ENCODE results near the gene TRABD2B. TPM values are rescaled to one million over a fixed set of nuclear protein-coding genes. Genes with fewer than 3 reads are reported as not detected.

The TRABD2B gene
- total RNA-seq, 1 donor: not detected

- DNase-seq (ENCODE audit: low read depth in 2 of 3, low spot score in 2 of 3): no peak
Measured at GRCh38 chr1:47938520-47938919, 58.7 kb downstream of the TRABD2B start.

GRCh38 chr1:47937586-47938254 is 59.5 kb downstream of the TRABD2B start:
- DNase-seq (ENCODE audit: low read depth in 2 of 3, low spot score in 2 of 3): no peak

- no peak for DNase-seq (ENCODE audit: low read depth in 2 of 3, low spot score in 2 of 3)
Measured at GRCh38 chr1:47936916-47937551, 60.2 kb downstream of the TRABD2B start.

GRCh38 chr1:47935856-47936255 is 61.3 kb downstream of the TRABD2B start:
- DNase-seq (ENCODE audit: low read depth in 2 of 3, low spot score in 2 of 3): no peak

GRCh38 chr1:47935163-47935562 is 62.0 kb downstream of the TRABD2B start:
- no peak for DNase-seq (ENCODE audit: low read depth in 2 of 3, low spot score in 2 of 3)

- no peak for DNase-seq (ENCODE audit: low read depth in 2 of 3, low spot score in 2 of 3)
Measured at GRCh38 chr1:47934243-47934805, 62.9 kb downstream of the TRABD2B start.

- DNase-seq (ENCODE audit: low read depth in 2 of 3, low spot score in 2 of 3): no peak
Measured at GRCh38 chr1:47932743-47933142, 64.4 kb downstream of the TRABD2B start.

- no peak for DNase-seq (ENCODE audit: low read depth in 2 of 3, low spot score in 2 of 3)
Measured at GRCh38 chr1:47931395-47931794, 65.8 kb downstream of the TRABD2B start.

- no peak for DNase-seq (ENCODE audit: low read depth in 2 of 3, low spot score in 2 of 3)
Measured at GRCh38 chr1:47930210-47930840, 66.9 kb downstream of the TRABD2B start.

- no peak for DNase-seq (ENCODE audit: low read depth in 2 of 3, low spot score in 2 of 3)
Measured at GRCh38 chr1:47927165-47927564, 70.0 kb downstream of the TRABD2B start.

- DNase-seq (ENCODE audit: low read depth in 2 of 3, low spot score in 2 of 3): no peak
Measured at GRCh38 chr1:47926461-47926999, 70.7 kb downstream of the TRABD2B start.

GRCh38 chr1:47924270-47925048 is 72.7 kb downstream of the TRABD2B start:
- no peak for DNase-seq (ENCODE audit: low read depth in 2 of 3, low spot score in 2 of 3)

GRCh38 chr1:47921935-47922415 is 75.2 kb downstream of the TRABD2B start:
- peak in 1 of 3 donors; percentile 31 for DNase-seq (ENCODE audit: low read depth in 2 of 3, low spot score in 2 of 3)

GRCh38 chr1:47919113-47919833 is 77.9 kb downstream of the TRABD2B start:
- DNase-seq (ENCODE audit: low read depth in 2 of 3, low spot score in 2 of 3): no peak

- peak in 1 of 3 donors; percentile 37 for DNase-seq (ENCODE audit: low read depth in 2 of 3, low spot score in 2 of 3)
Measured at GRCh38 chr1:47918257-47918867, 78.8 kb downstream of the TRABD2B start.

GRCh38 chr1:47917687-47918086 is 79.5 kb downstream of the TRABD2B start:
- no peak for DNase-seq (ENCODE audit: low read depth in 2 of 3, low spot score in 2 of 3)

- no peak for DNase-seq (ENCODE audit: low read depth in 2 of 3, low spot score in 2 of 3)
Measured at GRCh38 chr1:47915677-47916353, 81.4 kb downstream of the TRABD2B start.

GRCh38 chr1:47914952-47915676 is 82.1 kb downstream of the TRABD2B start:
- no peak for DNase-seq (ENCODE audit: low read depth in 2 of 3, low spot score in 2 of 3)

All from hematopoietic multipotent progenitor cell (in vitro differentiated cells).